Keratinocyte (primary cell): ENCODE measurements around the gene FFAR4.

Experiments
- CTCF ChIP-seq, 3 experiments: IDR thresholded peaks in 1 of 3; conservative IDR thresholded peaks in 1 of 3; optimal IDR thresholded peaks in 1 of 3; 2 replicates in 2 of 3; 3 replicates in 1 of 3; pipeline versions ENCODE3 to v1.5.1; 2011; ENCODE audit warnings: low read length in 3 of 3, mild to moderate bottlenecking in 3 of 3, moderate library complexity in 2 of 3, control low read depth in 1 of 3, inconsistent platforms in 1 of 3; ENCODE audit not compliant: insufficient read depth in 2 of 3; ENCODE audit errors: extremely low read depth in 1 of 3
- EZH2 ChIP-seq: IDR thresholded peaks from one replicate; pipeline ENCODE4 v1.6.1; 2012; ENCODE audit warnings: inconsistent platforms, mild to moderate bottlenecking, low read length, moderate library complexity

- TF ChIP-seq CTCF (optimal IDR thresholded peaks at IDR 0.05 in 1 of 3, IDR thresholded peaks at IDR 0.05 in 1 of 3, conservative IDR thresholded peaks at IDR 0.05 in 1 of 3; ENCODE audit: extremely low read depth in 1 of 3, insufficient read depth in 2 of 3, low read length in 3 of 3) (no peak), EZH2 (no peak)
These were observed 34.8 kb downstream of the FFAR4 start, which contains the start of gene RBP4 for GRCh38 chr10:93601146-93601773.
